Measurements from ENCODE around the gene FRY.

DNA sequence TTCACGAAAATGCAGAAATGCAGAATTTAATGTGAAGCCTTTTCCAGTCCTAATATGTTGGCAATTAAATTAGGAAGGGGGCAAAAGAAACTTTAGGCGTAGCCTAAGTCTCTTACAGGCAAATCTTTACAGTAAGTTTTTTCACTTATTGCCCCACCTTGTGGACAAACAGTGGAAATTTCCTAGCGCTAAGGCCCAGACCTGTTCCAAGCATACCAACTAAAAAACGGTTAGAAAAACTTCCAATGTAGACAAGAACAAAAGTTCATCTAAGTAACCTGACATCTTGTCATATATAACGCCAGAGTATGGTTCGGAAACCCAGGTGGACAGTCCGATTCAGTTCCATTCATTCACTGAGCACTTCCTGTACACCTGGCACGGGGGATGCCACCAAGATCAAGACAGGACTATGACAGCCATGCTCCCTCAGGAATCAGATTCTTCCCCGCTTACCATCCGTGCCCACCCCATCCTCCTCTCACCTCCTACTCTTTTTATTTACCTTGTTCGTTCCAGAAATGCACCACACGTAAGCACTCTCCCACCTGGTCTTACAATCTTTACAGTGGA, 278.6 kb downstream of the FRY start:
- TF ChIP-seq, protein P1, sequence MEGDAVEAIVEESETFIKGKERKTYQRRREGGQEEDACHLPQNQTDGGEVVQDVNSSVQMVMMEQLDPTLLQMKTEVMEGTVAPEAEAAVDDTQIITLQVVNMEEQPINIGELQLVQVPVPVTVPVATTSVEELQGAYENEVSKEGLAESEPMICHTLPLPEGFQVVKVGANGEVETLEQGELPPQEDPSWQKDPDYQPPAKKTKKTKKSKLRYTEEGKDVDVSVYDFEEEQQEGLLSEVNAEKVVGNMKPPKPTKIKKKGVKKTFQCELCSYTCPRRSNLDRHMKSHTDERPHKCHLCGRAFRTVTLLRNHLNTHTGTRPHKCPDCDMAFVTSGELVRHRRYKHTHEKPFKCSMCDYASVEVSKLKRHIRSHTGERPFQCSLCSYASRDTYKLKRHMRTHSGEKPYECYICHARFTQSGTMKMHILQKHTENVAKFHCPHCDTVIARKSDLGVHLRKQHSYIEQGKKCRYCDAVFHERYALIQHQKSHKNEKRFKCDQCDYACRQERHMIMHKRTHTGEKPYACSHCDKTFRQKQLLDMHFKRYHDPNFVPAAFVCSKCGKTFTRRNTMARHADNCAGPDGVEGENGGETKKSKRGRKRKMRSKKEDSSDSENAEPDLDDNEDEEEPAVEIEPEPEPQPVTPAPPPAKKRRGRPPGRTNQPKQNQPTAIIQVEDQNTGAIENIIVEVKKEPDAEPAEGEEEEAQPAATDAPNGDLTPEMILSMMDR (IDR thresholded peaks at IDR 0.05), result peak; percentile 62 to 77 (median 73)
- TF ChIP-seq POLR2AphosphoS5 (IDR thresholded peaks at IDR 0.05), result no peak
